Activated naive CD8-positive, alpha-beta T cell treated with anti-CD3 and anti-CD28 coated beads for 36 hours (primary cell): ENCODE data around the gene DNAJA4. TPM values are rescaled to one million over a fixed set of nuclear protein-coding genes. Genes with fewer than 3 reads are reported as not detected.
"Not testable (repeated sequence)": the region's sequence is repeated elsewhere in the genome, so short reads cannot be mapped to it uniquely, and the experiment has no call there.

Experiments used
- DNase-seq: peaks from one replicate; pipeline ENCODE4 v3.0.0; 2021
- H3K27ac Mint-ChIP-seq: one replicate; pipeline ENCODE4 v1.8.0; 2022; ENCODE audit warnings: mild to moderate bottlenecking, moderate library complexity, mixed read lengths
- H3K27me3 Mint-ChIP-seq: one replicate; pipeline ENCODE4 v1.8.0; 2022; ENCODE audit warnings: mild to moderate bottlenecking, mixed read lengths
- H3K36me3 Mint-ChIP-seq: one replicate; pipeline ENCODE4 v1.8.0; 2021; ENCODE audit warnings: mild to moderate bottlenecking, mixed read lengths
- H3K4me1 Mint-ChIP-seq: one replicate; pipeline ENCODE4 v1.8.0; 2021; ENCODE audit warnings: mixed read lengths
- H3K4me3 Mint-ChIP-seq: one replicate; pipeline ENCODE4 v1.8.0; 2022; ENCODE audit warnings: mild to moderate bottlenecking, moderate library complexity, mixed read lengths
- H3K9me3 Mint-ChIP-seq: one replicate; pipeline ENCODE4 v1.8.0; 2022; ENCODE audit warnings: mixed read lengths
- total RNA-seq, 2 experiments: library from RNA; stranded (reverse); gene quantifications; one replicate each; pipeline ENCODE4 v1.2.3, GENCODE V29; 2021

The DNAJA4 gene
- total RNA-seq, 2 experiments from 2014 or later, result 36.8 to 39.3 TPM

DNA sequence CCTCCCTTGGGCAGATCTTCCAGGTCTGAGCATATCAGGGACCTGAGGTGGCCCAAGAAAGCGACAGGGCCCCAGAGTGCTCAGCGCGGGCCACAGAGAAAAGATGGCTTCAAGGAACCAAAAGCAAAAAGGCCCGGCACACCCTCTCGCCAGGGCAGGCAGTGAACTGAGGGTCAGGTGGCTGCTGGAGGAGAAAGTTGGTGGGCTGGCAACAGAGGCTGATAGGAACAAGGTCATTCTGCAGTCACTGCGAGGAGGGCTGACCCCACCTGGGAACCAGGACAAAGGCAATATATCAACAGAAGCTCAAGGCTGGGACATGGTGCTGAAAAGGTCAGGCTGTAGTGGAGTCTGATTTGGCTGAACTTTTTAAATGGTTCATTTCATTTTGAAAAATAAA, 27.2 kb upstream of the DNAJA4 start:
- no peak overlapping the region for H3K27ac Mint-ChIP-seq
- no peaks in the 10 kb centered on the region for H3K36me3 Mint-ChIP-seq
- H3K4me1 Mint-ChIP-seq, result peaks cover 6% of the 10 kb centered on the region
- no peaks in the 10 kb centered on the region for H3K9me3 Mint-ChIP-seq
- DNase-seq, result no peak
- no peaks in the 10 kb centered on the region for H3K27me3 Mint-ChIP-seq
- H3K4me3 Mint-ChIP-seq, result no peak overlapping the region

DNA sequence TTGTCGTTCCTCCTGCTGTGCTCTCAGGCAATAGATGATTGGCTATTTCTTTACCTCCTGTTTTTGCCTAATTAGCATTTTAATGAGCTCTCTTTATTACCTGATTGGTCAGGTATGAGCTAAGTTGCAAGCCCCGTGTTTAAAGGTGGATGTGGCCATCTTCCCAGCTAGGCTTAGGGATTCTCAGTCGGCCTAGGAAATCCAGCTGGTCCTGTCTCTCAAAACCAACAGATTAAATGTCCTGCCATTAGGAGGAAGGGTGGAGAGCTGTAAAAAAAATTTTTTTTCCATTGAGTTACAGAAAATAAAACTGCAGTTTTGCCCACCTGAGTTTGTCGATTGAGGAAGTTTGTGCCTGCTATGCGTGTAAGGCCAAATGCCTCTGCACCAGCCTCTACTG, 24.6 kb upstream of the DNAJA4 start:
- Mint-ChIP-seq H3K27ac (no peak overlapping the region), H3K36me3 (no peaks in the 10 kb centered on the region), H3K27me3 (no peaks in the 10 kb centered on the region), H3K4me1 (peaks cover 3% of the 10 kb centered on the region), H3K4me3 (no peak overlapping the region), H3K9me3 (no peaks in the 10 kb centered on the region)
- DNase-seq, result no peak

DNA sequence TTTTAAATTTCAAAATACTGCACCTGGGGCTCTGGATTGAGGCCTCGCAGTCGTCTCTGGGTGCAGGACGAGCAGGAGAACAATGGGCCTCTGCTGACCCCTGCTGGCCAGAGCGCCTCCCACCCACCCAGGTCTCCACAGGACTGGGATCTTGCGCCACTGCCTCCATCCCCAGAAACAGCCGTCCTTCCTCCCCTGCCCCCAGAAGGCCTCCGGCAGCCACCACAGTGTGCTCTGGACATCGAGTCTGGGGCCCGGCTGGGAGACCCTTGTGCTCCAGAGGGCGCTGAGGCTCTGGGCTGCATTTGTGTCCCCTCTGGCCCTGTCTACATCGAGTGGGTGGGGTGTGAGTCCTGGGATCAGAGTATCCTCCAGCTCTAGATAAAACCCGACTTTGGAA, 23.3 kb upstream of the DNAJA4 start:
- H3K4me1 Mint-ChIP-seq, result peaks cover 2% of the 10 kb centered on the region
- H3K36me3 Mint-ChIP-seq, result no peaks in the 10 kb centered on the region
- no peak overlapping the region for H3K4me3 Mint-ChIP-seq
- peak; percentile 79 for DNase-seq
- H3K27ac Mint-ChIP-seq, result no peak overlapping the region
- no peaks in the 10 kb centered on the region for H3K27me3 Mint-ChIP-seq
- no peaks in the 10 kb centered on the region for H3K9me3 Mint-ChIP-seq

DNA sequence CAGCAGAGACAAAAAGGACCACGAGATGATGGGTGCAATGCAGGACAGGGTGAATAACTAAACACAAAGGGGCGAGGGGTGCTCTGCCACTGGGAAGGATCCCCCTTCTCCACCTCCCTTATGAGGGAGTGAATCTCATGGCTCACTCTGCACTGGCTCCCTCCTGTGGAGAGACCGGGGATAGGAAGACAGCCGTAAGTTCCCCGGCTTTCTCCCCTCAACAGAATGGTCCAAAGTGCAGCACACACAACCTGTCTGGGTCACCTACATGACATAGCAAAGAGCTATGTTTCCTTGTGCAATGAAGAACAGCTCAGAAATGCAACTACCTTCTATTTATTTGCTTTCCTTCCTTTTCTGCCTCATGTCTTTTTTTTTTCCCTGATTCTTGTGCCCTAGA, 22.2 kb upstream of the DNAJA4 start:
- Mint-ChIP-seq H3K36me3 (no peaks in the 10 kb centered on the region), H3K27ac (no peak overlapping the region), H3K4me3 (no peak overlapping the region), H3K9me3 (no peaks in the 10 kb centered on the region), H3K27me3 (no peaks in the 10 kb centered on the region), H3K4me1 (peaks cover 2% of the 10 kb centered on the region)
- no peak for DNase-seq

DNA sequence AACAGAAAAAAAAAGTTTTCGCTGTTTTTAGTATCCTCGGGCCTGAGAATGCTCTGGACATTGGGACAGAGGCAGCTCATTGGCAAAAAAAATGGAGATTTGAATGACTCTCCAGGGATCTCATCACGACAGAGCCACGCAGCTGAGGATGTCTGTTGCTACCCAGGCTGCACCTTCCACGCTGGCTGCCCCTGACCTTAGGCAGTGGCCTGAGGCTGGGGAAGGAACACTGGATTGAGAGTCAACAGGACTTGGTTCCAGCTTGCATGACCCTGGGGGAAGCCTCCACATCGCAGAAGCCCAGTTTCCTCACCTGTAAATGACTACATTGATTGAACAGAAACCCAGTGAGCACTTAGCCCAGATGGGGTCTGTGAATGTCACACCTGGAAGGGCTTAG, 21.3 kb upstream of the DNAJA4 start:
- H3K36me3 Mint-ChIP-seq, result no peaks in the 10 kb centered on the region
- H3K9me3 Mint-ChIP-seq, result no peaks in the 10 kb centered on the region
- no peak for DNase-seq
- peaks cover 2% of the 10 kb centered on the region for H3K4me1 Mint-ChIP-seq
- no peak overlapping the region for H3K27ac Mint-ChIP-seq
- H3K4me3 Mint-ChIP-seq, result no peak overlapping the region
- no peaks in the 10 kb centered on the region for H3K27me3 Mint-ChIP-seq

DNA sequence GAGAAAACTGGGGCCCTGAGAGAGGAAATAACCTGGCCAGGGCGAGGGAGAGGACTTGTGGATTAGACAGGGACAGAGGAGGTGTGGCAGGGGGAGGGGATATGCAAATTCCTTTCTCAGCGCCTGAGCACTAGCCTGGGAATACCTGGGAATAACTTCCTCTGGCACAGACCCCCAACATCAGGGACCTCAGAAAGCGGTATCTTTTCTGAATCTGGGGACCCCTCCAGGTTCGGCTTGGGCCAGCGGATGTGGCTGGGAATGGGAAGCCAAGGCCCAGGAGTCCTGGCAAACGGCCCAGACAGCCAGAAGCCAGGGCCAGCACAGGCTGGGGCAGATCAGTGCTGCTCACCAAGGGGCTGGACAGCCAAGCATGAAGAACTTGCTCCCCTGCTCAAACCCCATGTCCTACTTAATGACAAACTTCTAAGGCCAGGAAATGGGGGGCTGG, 20.8 kb upstream of the DNAJA4 start:
- Mint-ChIP-seq H3K36me3 (no peaks in the 10 kb centered on the region), H3K9me3 (no peaks in the 10 kb centered on the region), H3K27me3 (no peaks in the 10 kb centered on the region), H3K4me1 (peaks cover 2% of the 10 kb centered on the region), H3K4me3 (no peak overlapping the region), H3K27ac (no peak overlapping the region)
- DNase-seq, result no peak

DNA sequence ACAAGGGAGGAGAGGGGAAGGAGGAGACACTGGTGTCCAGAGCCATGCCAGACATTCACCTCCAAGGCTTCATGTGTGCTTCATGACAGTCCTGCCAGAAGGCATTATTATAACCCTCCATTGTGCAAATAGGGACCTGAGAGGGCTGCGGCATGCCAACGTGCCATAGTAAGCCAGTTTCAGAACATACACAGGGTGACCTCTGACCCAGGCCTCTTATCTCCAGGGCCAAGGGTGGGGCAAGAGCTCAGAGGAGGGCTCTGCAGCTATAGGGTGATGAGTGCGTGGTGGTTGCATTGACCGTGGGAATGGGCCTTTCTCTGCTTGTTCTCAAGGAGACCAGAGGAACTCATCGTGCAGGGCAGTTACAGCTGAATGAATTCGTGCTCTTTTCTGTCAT, 20.3 kb upstream of the DNAJA4 start:
- no peak overlapping the region for H3K4me3 Mint-ChIP-seq
- no peaks in the 10 kb centered on the region for H3K36me3 Mint-ChIP-seq
- no peaks in the 10 kb centered on the region for H3K27me3 Mint-ChIP-seq
- peaks cover 2% of the 10 kb centered on the region for H3K4me1 Mint-ChIP-seq
- DNase-seq, result no peak
- H3K9me3 Mint-ChIP-seq, result no peaks in the 10 kb centered on the region
- H3K27ac Mint-ChIP-seq, result no peak overlapping the region

DNA sequence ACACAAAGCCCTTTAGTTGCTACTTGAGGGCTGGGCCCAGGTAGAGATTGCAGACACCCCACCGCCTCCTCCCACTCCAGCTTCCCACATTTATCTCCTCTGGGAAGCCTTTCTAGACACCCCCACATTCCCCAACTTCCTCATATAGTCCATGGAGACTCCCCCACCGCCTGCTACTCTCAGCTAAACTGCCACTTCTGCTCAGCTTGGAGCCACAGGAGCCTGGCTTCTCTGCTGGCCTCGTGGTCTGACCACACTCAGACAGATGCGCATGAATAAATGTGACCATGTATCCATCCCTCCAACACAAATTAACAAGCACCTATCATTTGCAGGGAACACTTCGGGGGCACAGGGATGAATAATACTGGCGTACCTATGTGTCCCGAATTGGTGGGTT, 19.5 kb upstream of the DNAJA4 start:
- no peaks in the 10 kb centered on the region for H3K9me3 Mint-ChIP-seq
- H3K27me3 Mint-ChIP-seq, result no peaks in the 10 kb centered on the region
- H3K27ac Mint-ChIP-seq, result no peak overlapping the region
- peaks cover 2% of the 10 kb centered on the region for H3K4me1 Mint-ChIP-seq
- DNase-seq, result no peak
- H3K4me3 Mint-ChIP-seq, result no peak overlapping the region
- no peaks in the 10 kb centered on the region for H3K36me3 Mint-ChIP-seq

DNA sequence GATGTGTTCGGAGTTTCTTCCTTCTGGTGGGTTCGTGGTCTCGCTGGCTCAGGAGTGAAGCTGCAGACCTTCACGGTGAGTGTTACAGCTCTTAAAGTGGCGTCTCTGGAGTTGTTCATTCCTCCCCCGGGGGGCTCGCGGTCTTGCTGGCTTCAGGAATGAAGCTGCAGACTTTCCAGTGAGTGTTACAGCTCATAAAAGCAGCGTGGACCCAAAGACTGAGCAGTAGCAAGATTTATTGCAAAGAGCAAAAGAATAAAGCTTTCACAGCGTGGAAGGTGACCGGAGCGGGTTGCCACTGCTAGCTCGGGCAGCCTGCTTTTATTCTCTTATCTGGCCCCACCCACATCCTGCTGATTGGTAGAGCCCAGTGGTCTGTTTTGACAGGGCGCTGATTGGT, 19.0 kb upstream of the DNAJA4 start:
- not testable (repeated sequence) for H3K4me3 Mint-ChIP-seq, H3K4me1 Mint-ChIP-seq, H3K27me3 Mint-ChIP-seq, H3K36me3 Mint-ChIP-seq, H3K27ac Mint-ChIP-seq, H3K9me3 Mint-ChIP-seq, DNase-seq

DNA sequence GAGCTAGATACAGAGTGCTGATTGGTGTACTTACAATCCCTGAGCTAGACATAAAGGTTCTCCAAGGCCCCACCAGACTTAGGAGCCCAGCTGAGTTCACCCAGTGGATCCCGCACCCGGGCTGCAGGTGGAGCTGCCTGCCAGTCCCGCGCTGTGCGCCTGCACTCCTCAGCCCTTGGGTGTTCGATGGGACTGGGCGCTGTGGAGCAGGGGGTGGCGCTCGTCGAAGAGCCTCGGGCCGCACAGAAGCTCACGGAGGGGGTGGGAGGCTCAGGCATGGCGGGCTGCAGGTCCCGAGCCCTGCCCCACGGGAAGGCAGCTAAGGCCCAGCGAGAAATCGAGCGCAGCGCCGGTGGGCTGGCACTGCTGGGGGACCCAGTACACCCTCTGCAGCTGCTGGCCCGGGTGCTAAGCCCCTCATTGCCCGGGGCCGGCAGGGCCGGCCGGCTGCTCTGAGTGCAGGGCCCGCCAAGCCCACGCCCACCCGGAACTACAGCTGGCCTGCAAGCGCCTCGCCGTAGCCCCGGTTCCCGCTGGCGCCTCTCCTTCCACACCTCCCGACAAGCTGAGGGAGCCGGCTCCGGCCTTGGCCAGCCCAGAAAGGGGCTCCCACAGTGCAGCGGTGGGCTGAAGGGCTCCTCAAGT, 18.3 kb upstream of the DNAJA4 start:
- DNase-seq, H3K9me3 Mint-ChIP-seq, H3K27me3 Mint-ChIP-seq, H3K36me3 Mint-ChIP-seq, H3K4me1 Mint-ChIP-seq, H3K4me3 Mint-ChIP-seq, H3K27ac Mint-ChIP-seq: not testable (repeated sequence)

DNA sequence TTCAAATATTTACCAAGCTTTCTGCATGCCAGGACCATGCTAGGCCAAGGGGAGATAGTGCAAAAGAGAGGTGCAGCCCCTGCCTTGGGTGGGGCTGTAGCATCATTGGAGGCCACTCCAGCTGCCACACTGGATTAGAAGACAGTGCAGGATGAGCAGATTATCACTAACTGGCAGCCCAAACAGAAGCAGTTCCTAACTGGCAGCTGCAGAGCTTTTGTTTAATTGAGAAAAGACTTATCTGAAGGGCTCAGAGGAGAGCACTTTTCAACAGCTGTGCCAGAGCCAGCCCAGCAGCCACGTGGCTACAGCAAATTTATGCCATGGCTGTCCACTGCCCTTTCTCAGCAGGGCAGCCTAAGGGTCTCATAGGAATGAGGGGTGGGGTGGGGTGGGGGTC, 16.5 kb upstream of the DNAJA4 start:
- H3K9me3 Mint-ChIP-seq, result no peaks in the 10 kb centered on the region
- DNase-seq, result no peak
- H3K27ac Mint-ChIP-seq, result no peak overlapping the region
- no peaks in the 10 kb centered on the region for H3K4me1 Mint-ChIP-seq
- no peaks in the 10 kb centered on the region for H3K36me3 Mint-ChIP-seq
- H3K27me3 Mint-ChIP-seq, result no peaks in the 10 kb centered on the region
- no peak overlapping the region for H3K4me3 Mint-ChIP-seq

DNA sequence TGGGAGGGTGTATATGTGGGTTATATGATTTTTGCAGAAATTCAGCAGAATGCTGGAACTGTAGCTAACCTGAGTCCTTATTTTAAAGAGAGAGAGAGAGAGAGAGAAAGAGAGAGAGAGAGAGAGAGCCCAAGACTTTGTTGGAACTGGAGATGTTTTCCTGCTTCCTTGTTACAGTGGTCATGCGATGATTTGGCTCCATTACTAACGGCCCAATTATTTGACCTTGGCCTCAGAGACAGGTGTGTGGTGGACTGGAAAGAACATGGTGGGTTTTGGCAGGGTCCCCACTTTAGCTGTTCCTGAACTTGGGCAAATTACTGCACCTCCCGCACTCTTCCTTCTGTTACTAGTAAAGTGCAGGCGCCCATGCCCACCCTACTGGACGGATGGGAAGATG, 15.2 kb upstream of the DNAJA4 start:
- Mint-ChIP-seq H3K4me1 (no peaks in the 10 kb centered on the region), H3K36me3 (no peaks in the 10 kb centered on the region), H3K27me3 (no peaks in the 10 kb centered on the region), H3K4me3 (no peak overlapping the region), H3K27ac (no peak overlapping the region), H3K9me3 (no peaks in the 10 kb centered on the region)
- no peak for DNase-seq

DNA sequence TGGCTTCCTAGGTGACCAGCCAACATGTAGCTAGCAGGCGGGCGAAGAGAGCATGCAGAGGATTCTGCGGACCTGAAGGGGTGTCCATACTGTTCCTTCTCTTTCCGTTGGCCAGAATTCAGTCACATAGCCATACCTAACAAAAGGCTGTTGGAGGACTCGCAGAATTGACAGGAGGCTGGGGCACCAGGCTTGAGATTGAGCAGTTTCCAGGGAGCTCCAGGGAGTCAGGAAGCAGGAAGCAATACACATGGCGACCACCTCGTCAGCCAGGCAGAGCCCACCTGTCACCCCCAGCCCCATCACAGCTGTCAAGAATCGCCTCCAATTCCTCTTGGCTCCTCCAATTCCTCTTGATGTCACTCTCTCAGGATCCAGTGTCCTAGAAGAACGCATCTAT, 13.2 kb upstream of the DNAJA4 start:
- H3K36me3 Mint-ChIP-seq, result no peaks in the 10 kb centered on the region
- H3K27me3 Mint-ChIP-seq, result no peaks in the 10 kb centered on the region
- H3K9me3 Mint-ChIP-seq, result no peaks in the 10 kb centered on the region
- DNase-seq, result no peak
- no peaks in the 10 kb centered on the region for H3K4me1 Mint-ChIP-seq
- no peak overlapping the region for H3K27ac Mint-ChIP-seq
- no peak overlapping the region for H3K4me3 Mint-ChIP-seq

DNA sequence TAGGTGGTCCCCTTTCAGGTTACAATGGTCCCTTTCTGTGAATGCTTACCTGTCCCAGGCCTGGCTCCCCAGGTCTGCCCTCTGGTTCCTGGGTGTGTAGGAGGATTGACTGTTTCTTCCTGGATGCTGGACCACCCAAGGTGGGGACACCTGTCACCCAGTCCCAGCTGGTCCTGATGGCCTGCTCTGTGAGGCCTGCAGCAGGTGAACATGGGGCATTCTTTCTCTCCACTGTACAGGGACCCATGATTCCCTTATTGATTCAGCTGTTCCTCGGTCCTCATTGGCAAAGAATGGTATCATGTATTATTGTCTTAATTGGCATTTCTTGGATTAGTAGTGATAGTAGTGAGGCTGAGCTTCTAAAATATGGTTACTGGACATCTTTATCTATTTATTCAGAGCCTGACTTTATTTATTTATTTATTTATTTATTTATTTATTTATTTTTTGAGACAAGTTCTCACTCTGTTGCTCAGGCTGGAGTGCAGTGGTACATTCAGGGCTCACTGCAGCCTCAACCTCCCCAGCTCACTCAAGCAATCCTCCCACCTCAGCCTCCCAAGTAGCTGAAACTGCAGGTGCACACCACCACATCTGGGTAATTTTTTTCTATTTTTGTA, 8.8 kb upstream of the DNAJA4 start:
- no peak for DNase-seq
- H3K9me3 Mint-ChIP-seq, result no peaks in the 10 kb centered on the region
- no peak overlapping the region for H3K4me3 Mint-ChIP-seq
- no peaks in the 10 kb centered on the region for H3K27me3 Mint-ChIP-seq
- no peaks in the 10 kb centered on the region for H3K4me1 Mint-ChIP-seq
- H3K27ac Mint-ChIP-seq, result no peak overlapping the region
- no peaks in the 10 kb centered on the region for H3K36me3 Mint-ChIP-seq

DNA sequence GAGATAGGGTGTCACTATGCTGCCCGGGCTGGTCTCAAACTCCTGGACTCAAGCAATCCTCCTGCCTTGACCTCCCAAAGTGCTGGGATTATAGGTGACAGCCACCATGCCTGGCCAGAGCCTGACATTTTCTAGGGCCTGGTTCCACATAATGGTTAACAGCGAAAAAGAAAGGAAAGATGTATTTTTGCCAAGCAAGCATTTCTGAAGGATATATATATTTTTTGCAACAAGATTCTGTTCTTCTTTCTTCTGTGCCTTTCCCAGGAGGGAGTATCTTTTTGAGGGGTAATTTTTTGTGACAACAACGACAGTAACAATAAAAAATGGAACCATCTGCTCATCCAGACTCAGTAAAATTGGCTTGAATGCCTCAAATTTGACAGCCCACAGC, 8.3 kb upstream of the DNAJA4 start:
- H3K9me3 Mint-ChIP-seq, result no peaks in the 10 kb centered on the region
- H3K27me3 Mint-ChIP-seq, result no peaks in the 10 kb centered on the region
- no peak for DNase-seq
- no peak overlapping the region for H3K4me3 Mint-ChIP-seq
- no peak overlapping the region for H3K27ac Mint-ChIP-seq
- H3K4me1 Mint-ChIP-seq, result no peaks in the 10 kb centered on the region
- H3K36me3 Mint-ChIP-seq, result no peaks in the 10 kb centered on the region

DNA sequence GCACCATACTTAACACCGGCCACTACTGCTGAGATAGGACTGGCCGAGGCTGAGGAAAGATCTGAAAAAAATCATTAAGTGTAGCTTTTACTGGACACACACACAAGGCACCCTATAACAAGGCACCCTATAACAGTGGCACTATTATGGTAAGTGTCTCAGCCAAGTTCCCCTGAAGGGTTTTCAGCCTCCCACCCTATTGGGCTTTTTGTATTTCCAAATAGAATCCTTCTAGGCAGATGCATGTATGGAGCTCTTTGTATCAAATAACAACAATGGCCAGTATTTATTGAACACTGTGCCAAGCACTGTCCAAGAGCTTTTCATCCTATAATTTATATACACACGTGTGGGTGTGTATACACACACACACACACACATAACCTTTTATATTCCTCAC, 6.7 kb upstream of the DNAJA4 start:
- Mint-ChIP-seq H3K9me3 (no peaks in the 10 kb centered on the region), H3K36me3 (no peaks in the 10 kb centered on the region), H3K27ac (no peak overlapping the region), H3K27me3 (no peaks in the 10 kb centered on the region), H3K4me1 (no peaks in the 10 kb centered on the region), H3K4me3 (no peak overlapping the region)
- DNase-seq, result no peak
